H1 (cell line): ENCODE data around the gene CBLB. TPM values are rescaled to one million over a fixed set of nuclear protein-coding genes. Genes with fewer than 3 reads are reported as not detected.

ENCODE experiments used
- CTCF ChIA-PET: fragments of 300-600 bp; sonication (Branson Sonifier 250); formaldehyde crosslinking; loops from one replicate; lab custom pipeline; 2021; ENCODE audit not compliant: partially characterized antibody; lab: Charles Lee
- POLR2A ChIA-PET: fragments of 300-600 bp; sonication (Branson Sonifier 250); formaldehyde crosslinking; loops from one replicate; lab custom pipeline; 2021; ENCODE audit warnings: inconsistent platforms; ENCODE audit not compliant: partially characterized antibody; lab: Charles Lee
- DNase-seq, 2 experiments: peaks; one replicate each; pipeline versions ENCODE4 v3.0.0 to v3.0.0-alpha.2; 2010 to 2022; ENCODE audit warnings: low spot score in 2 of 2, low read depth in 1 of 2, mixed read lengths in 1 of 2
- FAIRE-seq: peaks from 2 replicates; lab custom pipeline; 2011; peaks lifted over from hg19 to GRCh38; lab: Jason Lieb, UNC
- H2AFZ ChIP-seq: 2 replicates; pipeline ENCODE4 v1.8.1; 2012; ENCODE audit warnings: low read length, inconsistent platforms
- H2AK5ac ChIP-seq: 2 replicates; pipeline ENCODE4 v1.6.1; 2013; ENCODE audit warnings: low read depth, low read length
- H2BK120ac ChIP-seq: replicated peaks from 2 replicates; pipeline ENCODE3; 2013; ENCODE audit warnings: low read depth, low read length, inconsistent platforms
- H2BK12ac ChIP-seq: 2 replicates; pipeline ENCODE4 v1.6.1; 2013; ENCODE audit warnings: low read depth, low read length
- H2BK15ac ChIP-seq: 2 replicates; pipeline ENCODE4 v1.6.1; 2013; ENCODE audit warnings: low read length
- H2BK20ac ChIP-seq: 2 replicates; pipeline ENCODE4 v1.6.1; 2013; ENCODE audit warnings: low read length
- H2BK5ac ChIP-seq: 2 replicates; pipeline ENCODE4 v1.6.1; 2013; ENCODE audit warnings: low read depth, low read length
- H3K14ac ChIP-seq: 2 replicates; pipeline ENCODE4 v1.6.1; 2013; ENCODE audit warnings: inconsistent platforms; ENCODE audit not compliant: insufficient read length
- H3K18ac ChIP-seq: 2 replicates; pipeline ENCODE4 v1.6.1; 2013; ENCODE audit warnings: low read length; ENCODE audit errors: extremely low read depth
- H3K23ac ChIP-seq: 2 replicates; pipeline ENCODE4 v1.6.1; 2013; ENCODE audit warnings: inconsistent platforms; ENCODE audit not compliant: insufficient read length
- H3K23me2 ChIP-seq: 2 replicates; pipeline ENCODE4 v1.6.1; 2013; ENCODE audit warnings: low read depth, low read length
- H3K27ac ChIP-seq: 2 replicates; pipeline ENCODE4 v1.6.1; 2011; ENCODE audit warnings: low read depth, low read length, inconsistent platforms
- H3K27me3 ChIP-seq, 4 experiments: replicated peaks in 1 of 4; 1 replicate in 1 of 4; 2 replicates in 3 of 4; pipeline versions ENCODE4 v1.6.1 to v1.8.1; 2011 to 2013; ENCODE audit warnings: low read length in 3 of 4, mild to moderate bottlenecking in 3 of 4, inconsistent platforms in 2 of 4, mixed read lengths in 2 of 4, moderate library complexity in 1 of 4; ENCODE audit not compliant: control insufficient read depth in 3 of 4, insufficient read depth in 3 of 4; ENCODE audit errors: extremely low read depth in 1 of 4
- H3K36me3 ChIP-seq, 4 experiments: 2 replicates each; pipeline versions ENCODE4 v1.6.1 to v1.8.1; 2011 to 2013; ENCODE audit warnings: mild to moderate bottlenecking in 4 of 4, low read length in 3 of 4, moderate library complexity in 2 of 4, control low read depth in 1 of 4, inconsistent platforms in 1 of 4; ENCODE audit not compliant: insufficient read depth in 4 of 4, control insufficient read depth in 2 of 4
- H3K4ac ChIP-seq: replicated peaks from 2 replicates; pipeline ENCODE3; 2013; ENCODE audit warnings: low read length, low read depth, mixed read lengths, inconsistent platforms; ENCODE audit not compliant: insufficient read length
- H3K4me1 ChIP-seq, 4 experiments: replicated peaks in 1 of 4; 1 replicate in 1 of 4; 2 replicates in 3 of 4; pipeline versions ENCODE4 v1.6.1 to v1.8.1; 2011 to 2013; ENCODE audit warnings: low read length in 3 of 4, inconsistent platforms in 2 of 4, mixed read lengths in 1 of 4; ENCODE audit not compliant: insufficient read depth in 4 of 4, control insufficient read depth in 3 of 4
- H3K4me2 ChIP-seq, 2 experiments: 2 replicates each; pipeline versions ENCODE4 v1.6.1 to v1.8.1; 2011 to 2013; ENCODE audit warnings: low read depth in 2 of 2, low read length in 2 of 2, control low read depth in 1 of 2, inconsistent platforms in 1 of 2, mild to moderate bottlenecking in 1 of 2; ENCODE audit not compliant: insufficient read depth in 1 of 2
- H3K4me3 ChIP-seq, 4 experiments: fragments of 200-600, 300-600 bp in 1 of 4; sonication (generic), shearing (Covaris generic), sonication (Bioruptor Twin) in 1 of 4; 2 replicates each; pipeline versions ENCODE4 v1.5.1 to v1.8.1; 2011 to 2016; ENCODE audit warnings: low read length in 4 of 4, low read depth in 3 of 4, control low read depth in 2 of 4, inconsistent platforms in 2 of 4, mild to moderate bottlenecking in 2 of 4, mixed read lengths in 1 of 4, moderate library complexity in 1 of 4; ENCODE audit not compliant: insufficient read depth in 2 of 4; ENCODE audit errors: extremely low read depth in 1 of 4
- H3K56ac ChIP-seq: replicated peaks from 2 replicates; pipeline ENCODE3; 2013; ENCODE audit warnings: low read depth, mild to moderate bottlenecking, mixed read lengths, low read length, inconsistent platforms; ENCODE audit not compliant: insufficient read length
- H3K79me1 ChIP-seq: 2 replicates; pipeline ENCODE4 v1.6.1; 2013; ENCODE audit warnings: low read depth, low read length, control low read depth
- H3K79me2 ChIP-seq, 2 experiments: 2 replicates each; pipeline versions ENCODE4 v1.6.1 to v1.8.1; 2012 to 2013; ENCODE audit warnings: low read length in 2 of 2, mild to moderate bottlenecking in 2 of 2, inconsistent platforms in 1 of 2; ENCODE audit not compliant: insufficient read depth in 2 of 2, control insufficient read depth in 1 of 2
- H3K9ac ChIP-seq, 4 experiments: replicated peaks in 1 of 4; 1 replicate in 1 of 4; 2 replicates in 3 of 4; pipeline versions ENCODE4 v1.6.1 to v1.8.1; 2011 to 2013; ENCODE audit warnings: low read depth in 3 of 4, low read length in 3 of 4, control low read depth in 2 of 4, mild to moderate bottlenecking in 2 of 4, moderate library complexity in 2 of 4, inconsistent platforms in 1 of 4; ENCODE audit errors: extremely low read depth in 1 of 4
- H3K9me3 ChIP-seq, 2 experiments: 2 replicates each; pipeline versions ENCODE4 v1.6.1 to v1.8.1; 2012 to 2013; ENCODE audit warnings: mild to moderate bottlenecking in 2 of 2, moderate library complexity in 2 of 2, control low read depth in 1 of 2, inconsistent platforms in 1 of 2, low read depth in 1 of 2, low read length in 1 of 2, mixed read lengths in 1 of 2; ENCODE audit not compliant: insufficient read depth in 2 of 2
- H4K20me1 ChIP-seq, 2 experiments: replicated peaks in 1 of 2; 2 replicates each; pipeline versions ENCODE3 to v1.8.1; 2011 to 2013; ENCODE audit warnings: inconsistent platforms in 2 of 2, low read length in 2 of 2, mild to moderate bottlenecking in 1 of 2; ENCODE audit not compliant: insufficient read depth in 2 of 2, control insufficient read depth in 1 of 2
- H4K5ac ChIP-seq: 2 replicates; pipeline ENCODE4 v1.6.1; 2013; ENCODE audit warnings: low read length, low read depth, mixed read lengths, inconsistent platforms; ENCODE audit not compliant: insufficient read length
- H4K8ac ChIP-seq: 2 replicates; pipeline ENCODE4 v1.8.0; 2013; ENCODE audit warnings: mild to moderate bottlenecking, moderate library complexity, low read length, inconsistent platforms; ENCODE audit not compliant: insufficient read depth; ENCODE audit errors: extremely low read depth
- H4K91ac ChIP-seq: replicated peaks from 2 replicates; pipeline ENCODE3; 2013; ENCODE audit warnings: low read length, mixed read lengths, inconsistent platforms; ENCODE audit not compliant: insufficient read length
- BRCA1 ChIP-seq: IDR thresholded peaks from 2 replicates; pipeline ENCODE4 v1.6.1; 2012; ENCODE audit warnings: low read depth, low read length, improper control_type of control experiment
- CREB1 ChIP-seq: IDR thresholded peaks from 2 replicates; pipeline ENCODE4 v1.6.1; 2012; ENCODE audit warnings: inconsistent platforms
- PHF8 ChIP-seq: fragments of 200-600 bp; sonication (generic); conservative IDR thresholded peaks from 2 replicates; pipeline ENCODE4 v1.7.1; 2012; ENCODE audit warnings: low read depth, mild to moderate bottlenecking, inconsistent platforms, low read length, moderate library complexity
- RNF2 ChIP-seq: fragments of 200-900, 300-1000 bp; sonication (generic); IDR thresholded peaks from 2 replicates; pipeline ENCODE4 v1.7.1; 2016; ENCODE audit warnings: borderline replicate concordance, low read depth, mild to moderate bottlenecking, antibody characterized with exemption, low read length; ENCODE audit not compliant: poor library complexity, severe bottlenecking; ENCODE audit errors: missing control alignments
- SUZ12 ChIP-seq: fragments of 200-600 bp; sonication (generic); IDR thresholded peaks from 2 replicates; pipeline ENCODE4 v1.6.1; 2012; ENCODE audit warnings: mild to moderate bottlenecking, inconsistent platforms, low read length, moderate library complexity, mixed read lengths
- WGBS, 2 experiments: shearing (Covaris generic) in 1 of 2; methylation state at CpG; one replicate each; pipeline versions ENCODE4 v1.1.6 to v1.1.7; 2013 to 2015; ENCODE audit warnings: low lambda C conversion rate in 2 of 2, mixed read lengths in 2 of 2, inconsistent platforms in 1 of 2, low coverage in 1 of 2, missing lambda C conversion rate in 1 of 2; ENCODE audit not compliant: insufficient replicate concordance in 2 of 2, insufficient coverage in 1 of 2, insufficient read length in 1 of 2; ENCODE audit errors: extremely low coverage in 1 of 2, missing lambda C conversion rate in 1 of 2; 5-methylcytosine and 5-hydroxymethylcytosine counted together
- polyA plus RNA-seq, 7 experiments: library from polyadenylated mRNA; depleted of rRNA in 3 of 7; stranded (reverse) in 5 of 7; unstranded in 2 of 7; fragments of >200 nt in 5 of 7; fragments of 200-250 nt in 2 of 7; gene quantifications; 1 replicate in 5 of 7; 2 replicates in 1 of 7; 4 replicates in 1 of 7; pipeline versions ENCODE4 v1.2.1 to v1.2.3, GENCODE V29; 2011 to 2013; ENCODE audit warnings: missing spikeins in 2 of 7, mixed read lengths in 2 of 7
- total RNA-seq: library from RNA; stranded (reverse); fragmentation: NEBNext Ultra II Directional; extraction: Animal tissue kit (Norgen Biotek cat#: 25700); gene quantifications from 2 replicates; pipeline ENCODE4 v1.2.1, GENCODE V29; 2021
- TF ChIP-seq, protein P1 (sequence below), 3 experiments: IDR thresholded peaks; 1 replicate in 2 of 3; 2 replicates in 1 of 3; pipeline versions ENCODE4 v1.5.1 to v1.6.1; 2011; ENCODE audit warnings: low read length in 3 of 3, mild to moderate bottlenecking in 3 of 3, inconsistent platforms in 2 of 3, low read depth in 1 of 3, moderate library complexity in 1 of 3; ENCODE audit not compliant: insufficient read depth in 1 of 3; ENCODE audit errors: control extremely low read depth in 1 of 3
- TF ChIP-seq, protein P2 (sequence below): IDR thresholded peaks from 2 replicates; pipeline ENCODE4 v1.6.1; 2012; ENCODE audit warnings: low read length, inconsistent platforms

CBLB gene
- total and polyA plus RNA-seq, 2 of the 8 experiments (the other 6 are each of a cell fraction or from before 2014, with no cell fraction given): 14.5 to 26.0 TPM

DNA sequence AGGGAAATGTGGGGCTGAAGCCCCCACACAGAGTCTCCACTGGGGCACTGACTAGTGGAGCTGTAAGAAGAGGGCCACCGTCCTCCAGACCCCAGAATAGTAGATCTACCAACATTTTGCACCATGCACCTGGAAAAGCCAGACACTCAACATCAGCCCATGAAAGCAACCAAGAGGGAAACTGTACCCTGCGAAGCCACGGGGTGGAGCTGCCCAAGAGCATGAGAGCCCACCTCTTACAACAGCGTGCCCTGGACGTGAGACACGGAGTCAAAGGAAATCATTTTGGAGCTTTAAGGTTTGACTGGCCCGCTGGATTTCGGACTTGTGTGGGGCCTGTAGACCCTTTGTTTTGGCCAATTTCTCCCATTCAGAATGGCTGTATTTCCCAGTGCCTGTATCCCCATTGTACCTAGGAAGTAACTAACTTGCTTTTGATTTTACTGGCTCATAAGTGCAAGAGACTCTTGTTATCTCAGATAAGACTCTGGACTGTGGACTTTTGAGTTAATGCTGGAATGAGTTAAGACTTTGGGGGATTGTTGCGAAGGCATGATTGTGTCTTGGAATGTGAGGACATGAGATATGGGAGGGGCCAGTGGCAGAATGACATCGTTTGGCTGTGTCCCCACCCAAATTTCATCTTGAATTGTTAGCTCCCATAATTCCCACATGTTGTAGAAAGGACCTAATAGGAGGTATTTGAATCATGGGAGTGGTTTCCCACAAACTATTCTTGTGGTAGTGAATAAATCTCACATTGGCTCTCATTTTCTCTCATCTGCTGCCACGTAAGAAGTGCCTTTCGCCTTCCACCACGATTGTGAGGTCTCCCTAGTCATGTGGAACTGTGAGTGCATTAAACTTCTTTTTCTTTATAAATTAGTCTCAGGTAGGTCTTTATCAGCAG is 105.8 kb downstream of the CBLB start:
- CTCF ChIA-PET: no interaction called here
- peaks cover 0 to 21% (median 4%) of the 10 kb centered on the region in 4 experiments; a peak in 5 of 8 replicates for H3K36me3 ChIP-seq
- FAIRE-seq: no peak
- H4K8ac ChIP-seq: no peak overlapping the region; the same call in 1 of the 2 replicates
- H2AK5ac ChIP-seq: no peak overlapping the region
- H3K14ac ChIP-seq: no peak overlapping the region
- H3K27me3 ChIP-seq: no peaks in the 10 kb centered on the region
- no peak overlapping the region for H2BK12ac ChIP-seq
- WGBS, 2 experiments: 97% methylated on average over 13 of the region's 13 CpGs; no CpG with 5 or more reads in 1 of the 2 experiments
- no peaks in the 10 kb centered on the region for H4K20me1 ChIP-seq
- H3K4me3 ChIP-seq: no peak overlapping the region
- no peaks in the 10 kb centered on the region for H3K23me2 ChIP-seq
- H3K79me2 ChIP-seq: peaks cover 0 to 6% of the 10 kb centered on the region in 2 experiments; a peak in 2 of 4 replicates
- no peak overlapping the region for H3K4me2 ChIP-seq
- no peak overlapping the region for H3K9ac ChIP-seq
- no peak overlapping the region for H2BK15ac ChIP-seq
- no peak overlapping the region for H3K18ac ChIP-seq
- H2AFZ ChIP-seq: no peak overlapping the region
- H2BK5ac ChIP-seq: no peak overlapping the region
- no peak overlapping the region for H2BK20ac ChIP-seq
- peaks cover 14 to 17% of the 10 kb centered on the region in 2 experiments for H3K9me3 ChIP-seq
- H3K56ac ChIP-seq: no peak overlapping the region
- H3K4ac ChIP-seq: no peak overlapping the region
- no peak overlapping the region for H4K5ac ChIP-seq
- no peak overlapping the region for H4K91ac ChIP-seq
- H3K79me1 ChIP-seq: no peaks in the 10 kb centered on the region
- peaks cover 0 to 3% (median 1%) of the 10 kb centered on the region in 4 experiments; a peak in 2 of 7 replicates for H3K4me1 ChIP-seq
- H3K27ac ChIP-seq: no peak overlapping the region
- no peak overlapping the region for H2BK120ac ChIP-seq
- no peak overlapping the region for H3K23ac ChIP-seq
- POLR2A ChIA-PET: no interaction called here
- DNase-seq: no peak
- no peak for TF ChIP-seq SUZ12
- TF ChIP-seq RNF2: no peak
- TF ChIP-seq PHF8: no peak
- no peak for TF ChIP-seq BRCA1
- TF ChIP-seq, protein P1, sequence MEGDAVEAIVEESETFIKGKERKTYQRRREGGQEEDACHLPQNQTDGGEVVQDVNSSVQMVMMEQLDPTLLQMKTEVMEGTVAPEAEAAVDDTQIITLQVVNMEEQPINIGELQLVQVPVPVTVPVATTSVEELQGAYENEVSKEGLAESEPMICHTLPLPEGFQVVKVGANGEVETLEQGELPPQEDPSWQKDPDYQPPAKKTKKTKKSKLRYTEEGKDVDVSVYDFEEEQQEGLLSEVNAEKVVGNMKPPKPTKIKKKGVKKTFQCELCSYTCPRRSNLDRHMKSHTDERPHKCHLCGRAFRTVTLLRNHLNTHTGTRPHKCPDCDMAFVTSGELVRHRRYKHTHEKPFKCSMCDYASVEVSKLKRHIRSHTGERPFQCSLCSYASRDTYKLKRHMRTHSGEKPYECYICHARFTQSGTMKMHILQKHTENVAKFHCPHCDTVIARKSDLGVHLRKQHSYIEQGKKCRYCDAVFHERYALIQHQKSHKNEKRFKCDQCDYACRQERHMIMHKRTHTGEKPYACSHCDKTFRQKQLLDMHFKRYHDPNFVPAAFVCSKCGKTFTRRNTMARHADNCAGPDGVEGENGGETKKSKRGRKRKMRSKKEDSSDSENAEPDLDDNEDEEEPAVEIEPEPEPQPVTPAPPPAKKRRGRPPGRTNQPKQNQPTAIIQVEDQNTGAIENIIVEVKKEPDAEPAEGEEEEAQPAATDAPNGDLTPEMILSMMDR (IDR thresholded peaks at IDR 0.05; ENCODE audit: control extremely low read depth in 1 of 3, insufficient read depth in 1 of 3, low read depth in 1 of 3, low read length in 3 of 3): no peak
- TF ChIP-seq CREB1: no peak
- TF ChIP-seq, protein P2, sequence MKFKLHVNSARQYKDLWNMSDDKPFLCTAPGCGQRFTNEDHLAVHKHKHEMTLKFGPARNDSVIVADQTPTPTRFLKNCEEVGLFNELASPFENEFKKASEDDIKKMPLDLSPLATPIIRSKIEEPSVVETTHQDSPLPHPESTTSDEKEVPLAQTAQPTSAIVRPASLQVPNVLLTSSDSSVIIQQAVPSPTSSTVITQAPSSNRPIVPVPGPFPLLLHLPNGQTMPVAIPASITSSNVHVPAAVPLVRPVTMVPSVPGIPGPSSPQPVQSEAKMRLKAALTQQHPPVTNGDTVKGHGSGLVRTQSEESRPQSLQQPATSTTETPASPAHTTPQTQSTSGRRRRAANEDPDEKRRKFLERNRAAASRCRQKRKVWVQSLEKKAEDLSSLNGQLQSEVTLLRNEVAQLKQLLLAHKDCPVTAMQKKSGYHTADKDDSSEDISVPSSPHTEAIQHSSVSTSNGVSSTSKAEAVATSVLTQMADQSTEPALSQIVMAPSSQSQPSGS: no peak
